IMR-90 (cell line): ENCODE results near the gene GPC5. TPM values are rescaled to one million over a fixed set of nuclear protein-coding genes. Genes with fewer than 3 reads are reported as not detected.

Source experiments
- ATAC-seq: fragments of 200-7000 bp; cut with Tn5 transposase; 2 replicates; pipeline ENCODE4 v1.9.1; 2020; ENCODE audit warnings: low read depth, mild to moderate bottlenecking, moderate library complexity
- BruUV-seq: library from RNA; stranded (reverse); fragments of 400-500 nt; replicated peaks from 2 replicates; lab custom pipeline; 2021; lab: Mats Ljungman, UMichigan
- CTCF ChIA-PET: fragments of 300-600 bp; formaldehyde crosslinking; extraction: SDS; loops from one replicate; lab custom pipeline; 2021; ENCODE audit warnings: antibody characterized with exemption; lab: Yijun Ruan, JAX
- POLR2A ChIA-PET: fragments of 300-600 bp; sonication (Branson Sonifier 250); formaldehyde crosslinking; loops from one replicate; lab custom pipeline; 2022; ENCODE audit warnings: antibody characterized with exemption; ENCODE audit not compliant: unreplicated experiment; lab: Charles Lee
- DNase-seq: peaks from one replicate; pipeline ENCODE4 v3.0.0; 2013
- H2AFZ ChIP-seq: replicated peaks from 2 replicates; pipeline ENCODE3; 2013; ENCODE audit warnings: low read length, mild to moderate bottlenecking; ENCODE audit not compliant: poor library complexity
- H2AK5ac ChIP-seq: 2 replicates; pipeline ENCODE4 v1.6.1; 2013; ENCODE audit warnings: low read depth, low read length, inconsistent platforms
- H2AK9ac ChIP-seq: replicated peaks from 2 replicates; pipeline ENCODE3; 2013; ENCODE audit warnings: mild to moderate bottlenecking, low read depth, low read length, moderate library complexity; ENCODE audit not compliant: poor library complexity
- H2BK120ac ChIP-seq: 2 replicates; pipeline ENCODE4 v1.6.1; 2013; ENCODE audit warnings: low read depth, low read length, inconsistent platforms
- H2BK15ac ChIP-seq: 3 replicates; pipeline ENCODE4 v1.6.1; 2013; ENCODE audit warnings: low read depth, low read length, inconsistent platforms
- H2BK20ac ChIP-seq: 2 replicates; pipeline ENCODE4 v1.6.1; 2013; ENCODE audit warnings: low read depth, mild to moderate bottlenecking, inconsistent platforms, low read length, moderate library complexity
- H2BK5ac ChIP-seq: 2 replicates; pipeline ENCODE4 v1.6.1; 2013; ENCODE audit warnings: mild to moderate bottlenecking, low read depth, low read length, inconsistent platforms; ENCODE audit not compliant: poor library complexity, severe bottlenecking
- H3K14ac ChIP-seq: replicated peaks from 2 replicates; pipeline ENCODE4 v1.6.1; 2013; ENCODE audit warnings: low read depth, low read length, inconsistent platforms
- H3K18ac ChIP-seq: 2 replicates; pipeline ENCODE4 v1.6.1; 2013; ENCODE audit warnings: low read depth, low read length, control low read depth
- H3K23ac ChIP-seq: 2 replicates; pipeline ENCODE4 v1.6.1; 2013; ENCODE audit warnings: low read depth, low read length, inconsistent platforms
- H3K27ac ChIP-seq: 2 replicates; pipeline ENCODE4 v1.5.1; 2013; ENCODE audit warnings: mild to moderate bottlenecking, control low read depth, low read length; ENCODE audit not compliant: insufficient read depth
- H3K27me3 ChIP-seq: 2 replicates; pipeline ENCODE4 v1.6.1; 2013; ENCODE audit warnings: low read length; ENCODE audit not compliant: control insufficient read depth, insufficient read depth
- H3K36me3 ChIP-seq: 2 replicates; pipeline ENCODE4 v1.6.1; 2013; ENCODE audit warnings: low read length, mixed read lengths; ENCODE audit not compliant: control insufficient read depth, insufficient read depth
- H3K4ac ChIP-seq: 2 replicates; pipeline ENCODE4 v1.6.1; 2013; ENCODE audit warnings: low read depth, low read length, inconsistent platforms
- H3K4me1 ChIP-seq: 2 replicates; pipeline ENCODE4 v1.6.1; 2013; ENCODE audit warnings: low read length, mixed read lengths; ENCODE audit not compliant: control insufficient read depth, insufficient read depth
- H3K4me2 ChIP-seq: 2 replicates; pipeline ENCODE4 v1.6.1; 2013; ENCODE audit warnings: low read depth, mild to moderate bottlenecking, control low read depth, low read length, moderate library complexity
- H3K4me3 ChIP-seq: 2 replicates; pipeline ENCODE4 v1.5.1; 2013; ENCODE audit warnings: low read depth, mild to moderate bottlenecking, control low read depth, low read length, moderate library complexity; ENCODE audit not compliant: insufficient read depth
- H3K56ac ChIP-seq: 2 replicates; pipeline ENCODE4 v1.6.1; 2013; ENCODE audit warnings: low read length, inconsistent platforms; ENCODE audit not compliant: insufficient read depth; ENCODE audit errors: extremely low read depth
- H3K79me1 ChIP-seq, 2 experiments: 2 replicates each; pipeline ENCODE4 v1.6.1; 2013; ENCODE audit warnings: low read length in 2 of 2, inconsistent platforms in 1 of 2, low read depth in 1 of 2
- H3K9ac ChIP-seq: 2 replicates; pipeline ENCODE4 v1.6.1; 2013; ENCODE audit warnings: low read depth, low read length, control low read depth
- H3K9me1 ChIP-seq: 2 replicates; pipeline ENCODE4 v1.6.1; 2013; ENCODE audit warnings: low read length, inconsistent platforms; ENCODE audit not compliant: insufficient read depth
- H3K9me3 ChIP-seq: 2 replicates; pipeline ENCODE4 v1.6.1; 2013; ENCODE audit warnings: low read length; ENCODE audit not compliant: control insufficient read depth, insufficient read depth
- H4K20me1 ChIP-seq: 2 replicates; pipeline ENCODE4 v1.6.1; 2013; ENCODE audit warnings: low read length, inconsistent platforms; ENCODE audit not compliant: insufficient read depth
- H4K5ac ChIP-seq: 2 replicates; pipeline ENCODE4 v1.6.1; 2013; ENCODE audit warnings: mild to moderate bottlenecking, low read depth, low read length, control low read depth
- H4K8ac ChIP-seq, 2 experiments: 2 replicates each; pipeline ENCODE4 v1.6.1; 2013; ENCODE audit warnings: low read depth in 2 of 2, low read length in 2 of 2, control low read depth in 1 of 2, inconsistent platforms in 1 of 2
- H4K91ac ChIP-seq: 2 replicates; pipeline ENCODE4 v1.6.1; 2013; ENCODE audit warnings: low read depth, low read length, inconsistent platforms; ENCODE audit not compliant: insufficient read depth
- CEBPB ChIP-seq: IDR thresholded peaks from 2 replicates; pipeline ENCODE4 v1.6.1; 2012; ENCODE audit warnings: low read depth, low read length, improper control_type of control experiment
- MAFK ChIP-seq: IDR thresholded peaks from 2 replicates; pipeline ENCODE4 v1.6.1; 2012; ENCODE audit warnings: low read depth, low read length, improper control_type of control experiment
- WGBS, 2 experiments: methylation state at CpG; one replicate each; pipeline versions ENCODE4 v1.1.5 to v1.1.7; 2013; ENCODE audit warnings: missing lambda C conversion rate in 2 of 2; ENCODE audit not compliant: insufficient read length in 1 of 2; ENCODE audit errors: extremely low coverage in 2 of 2; 5-methylcytosine and 5-hydroxymethylcytosine counted together
- dilution Hi-C: fragments of 300-500 bp; cut with HindIII; formaldehyde crosslinking; loops from one replicate; pipeline ENCODE4 v1.14.3; 2018; ENCODE audit warnings: low sequenced_read_pairs; ENCODE audit not compliant: unreplicated experiment
- in situ Hi-C: fragments of 300-500 bp; cut with MboI; formaldehyde crosslinking; loops from 3 replicates; pipeline ENCODE4 v1.14.3; 2019; ENCODE audit warnings: low sequenced_read_pairs, inconsistent platforms, mixed read lengths
- intact Hi-C: fragments of 100-400 bp; cut with micrococcal nuclease; formaldehyde crosslinking; loops from 2 replicates; pipeline ENCODE4 v1.10.0; 2022
- polyA plus RNA-seq, 3 experiments: library from polyadenylated mRNA; depleted of rRNA; stranded (reverse); fragments of >200 nt; gene quantifications; 2 replicates each; pipeline ENCODE4 v1.2.3, GENCODE V29; 2012; ENCODE audit warnings: low replicate concordance in 1 of 3
- total RNA-seq: library from RNA; depleted of rRNA; stranded (reverse); fragments of >200 nt; gene quantifications from 2 replicates; pipeline ENCODE4 v1.2.3, GENCODE V29; 2012

The GPC5 gene
- total and polyA plus RNA-seq, 2 of the 4 experiments (the other 2 are of a cell fraction): 0.94 to 1.8 TPM

DNA sequence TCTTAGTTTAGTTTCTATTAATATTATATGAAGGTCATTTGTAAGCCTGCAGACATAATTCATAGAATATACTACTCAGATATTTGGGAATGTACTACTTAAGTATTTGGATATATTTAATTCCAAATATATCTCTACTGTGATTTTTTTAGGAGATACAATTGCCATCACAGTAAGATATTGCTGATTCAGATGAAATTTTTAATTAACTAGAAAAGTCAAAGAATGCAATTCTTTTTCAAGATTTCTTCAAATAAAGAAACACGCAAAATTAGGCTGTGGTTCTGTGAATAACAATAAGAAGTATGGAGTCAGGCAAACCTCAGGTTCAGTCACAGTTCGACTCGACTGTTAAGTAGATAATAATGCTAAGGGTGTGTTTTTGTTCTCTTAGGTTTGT is 1277.8 kb downstream of the GPC5 start:
- H2AK9ac ChIP-seq: no peak overlapping the region
- no peak overlapping the region for H4K91ac ChIP-seq
- no peaks in the 10 kb centered on the region for H3K4me1 ChIP-seq
- dilution Hi-C loops (no loop called here), intact Hi-C loops (no loop called here), in situ Hi-C loops (no loop called here)
- WGBS, 2 experiments: no CpG with 5 or more reads among the region's 3 CpGs
- no peak overlapping the region for H3K9ac ChIP-seq
- no peak overlapping the region for H3K4me3 ChIP-seq
- H4K20me1 ChIP-seq: no peaks in the 10 kb centered on the region
- H3K27me3 ChIP-seq: no peaks in the 10 kb centered on the region
- H3K23ac ChIP-seq: no peak overlapping the region
- no peaks in the 10 kb centered on the region for H3K79me1 ChIP-seq
- H2BK5ac ChIP-seq: no peak overlapping the region
- H2BK120ac ChIP-seq: no peak overlapping the region
- no peak overlapping the region for H3K56ac ChIP-seq
- H3K4ac ChIP-seq: no peak overlapping the region
- no peak overlapping the region for H4K5ac ChIP-seq
- no peak overlapping the region for H2AK5ac ChIP-seq
- H3K27ac ChIP-seq: no peak overlapping the region
- POLR2A ChIA-PET: no interaction called here
- H3K18ac ChIP-seq: no peak overlapping the region
- no TSS peak for BruUV-seq
- no peak overlapping the region for H4K8ac ChIP-seq
- CTCF ChIA-PET: no interaction called here
- no peak overlapping the region for H2BK15ac ChIP-seq
- no peaks in the 10 kb centered on the region for H3K9me3 ChIP-seq
- no peak for ATAC-seq
- H2AFZ ChIP-seq: no peak overlapping the region
- no peak for DNase-seq
- H3K36me3 ChIP-seq: no peaks in the 10 kb centered on the region
- H2BK20ac ChIP-seq: no peak overlapping the region
- no peak overlapping the region for H3K14ac ChIP-seq
- H3K9me1 ChIP-seq: no peaks in the 10 kb centered on the region
- TF ChIP-seq MAFK: peak; percentile 44; the same call in 1 of the 2 replicates
- TF ChIP-seq CEBPB: no peak
- H3K4me2 ChIP-seq: no peak overlapping the region
